Measurements from ENCODE around the gene RARB.

- no peak for TF ChIP-seq EZH2phosphoT487 (IDR thresholded peaks at IDR 0.05; ENCODE audit: low read depth)
- peak; percentile 97 for TF ChIP-seq CTCF (IDR thresholded peaks at IDR 0.05; ENCODE audit: low read depth, low read length)
These were observed 13.3 kb downstream of the RARB start for GRCh38 chr3:25441234-25441856.
